AG10803 (cell line): Measurements from ENCODE around the gene EEIG2.
A peak's percentile ranks its signal among the peaks of the same experiment; 100 is the strongest.

Source experiments
- DNase-seq: peaks from one replicate; pipeline ENCODE4 v3.0.0; 2010; ENCODE audit warnings: low read depth
- H3K4me3 ChIP-seq: 2 replicates; pipeline ENCODE4 v1.5.1; 2011; ENCODE audit warnings: mild to moderate bottlenecking, low read length, control low read depth
- TF ChIP-seq, protein P1 (sequence below): conservative IDR thresholded peaks from 2 replicates; pipeline ENCODE4 v1.5.1; 2011; ENCODE audit warnings: mild to moderate bottlenecking, low read length, control low read depth, inconsistent platforms

Gene EEIG2

DNA sequence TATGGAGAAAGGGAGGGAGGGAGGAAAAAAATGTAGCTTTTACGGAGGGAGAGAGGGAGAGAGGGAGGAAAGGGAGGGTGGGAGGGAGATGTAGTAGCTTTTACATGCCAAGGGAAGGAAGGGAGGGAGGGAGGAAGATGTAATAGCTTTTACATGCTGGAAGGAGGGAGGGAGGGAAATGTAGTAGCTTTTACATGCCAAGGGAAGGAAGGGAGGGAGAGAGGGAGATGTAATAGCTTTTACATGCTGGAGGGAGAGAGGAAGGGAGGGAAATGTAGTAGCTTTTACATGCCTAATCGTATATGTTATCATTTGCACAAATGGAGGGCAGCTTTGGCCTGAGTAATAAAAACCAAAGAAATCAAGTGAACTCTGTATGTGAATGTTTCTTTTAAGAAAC, 35.6 kb downstream of the EEIG2 start:
- DNase-seq: peak; percentile 70
- TF ChIP-seq, protein P1, sequence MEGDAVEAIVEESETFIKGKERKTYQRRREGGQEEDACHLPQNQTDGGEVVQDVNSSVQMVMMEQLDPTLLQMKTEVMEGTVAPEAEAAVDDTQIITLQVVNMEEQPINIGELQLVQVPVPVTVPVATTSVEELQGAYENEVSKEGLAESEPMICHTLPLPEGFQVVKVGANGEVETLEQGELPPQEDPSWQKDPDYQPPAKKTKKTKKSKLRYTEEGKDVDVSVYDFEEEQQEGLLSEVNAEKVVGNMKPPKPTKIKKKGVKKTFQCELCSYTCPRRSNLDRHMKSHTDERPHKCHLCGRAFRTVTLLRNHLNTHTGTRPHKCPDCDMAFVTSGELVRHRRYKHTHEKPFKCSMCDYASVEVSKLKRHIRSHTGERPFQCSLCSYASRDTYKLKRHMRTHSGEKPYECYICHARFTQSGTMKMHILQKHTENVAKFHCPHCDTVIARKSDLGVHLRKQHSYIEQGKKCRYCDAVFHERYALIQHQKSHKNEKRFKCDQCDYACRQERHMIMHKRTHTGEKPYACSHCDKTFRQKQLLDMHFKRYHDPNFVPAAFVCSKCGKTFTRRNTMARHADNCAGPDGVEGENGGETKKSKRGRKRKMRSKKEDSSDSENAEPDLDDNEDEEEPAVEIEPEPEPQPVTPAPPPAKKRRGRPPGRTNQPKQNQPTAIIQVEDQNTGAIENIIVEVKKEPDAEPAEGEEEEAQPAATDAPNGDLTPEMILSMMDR: no peak
- no peak overlapping the region for H3K4me3 ChIP-seq

DNA sequence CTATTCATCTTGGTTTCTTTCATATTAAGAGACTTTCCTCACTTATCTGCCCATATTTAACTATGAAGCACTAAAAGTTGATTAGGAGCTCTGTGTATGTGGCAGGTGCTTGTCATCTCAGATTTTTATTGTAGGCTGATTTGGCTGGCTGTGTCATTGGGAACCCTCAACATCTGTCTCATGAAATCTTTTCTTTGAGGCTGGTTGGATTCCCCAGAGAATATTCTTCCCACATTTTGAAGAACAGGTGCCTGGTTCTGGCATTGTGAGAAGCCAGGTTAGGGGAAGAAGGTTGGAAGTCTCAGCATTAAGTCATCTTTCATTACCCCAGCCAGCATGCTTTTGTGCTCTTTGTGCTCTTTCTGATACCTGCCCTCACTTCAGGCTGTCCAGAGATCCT, 37.1 kb downstream of the EEIG2 start:
- H3K4me3 ChIP-seq: no peak overlapping the region
- DNase-seq: no peak
- TF ChIP-seq, protein P1: no peak

- TF ChIP-seq, protein P1: no peak
- no peak for DNase-seq
- H3K4me3 ChIP-seq: no peak overlapping the region
Measured at GRCh38 chr1:108598340-108598739, 38.4 kb downstream of the EEIG2 start.

DNA sequence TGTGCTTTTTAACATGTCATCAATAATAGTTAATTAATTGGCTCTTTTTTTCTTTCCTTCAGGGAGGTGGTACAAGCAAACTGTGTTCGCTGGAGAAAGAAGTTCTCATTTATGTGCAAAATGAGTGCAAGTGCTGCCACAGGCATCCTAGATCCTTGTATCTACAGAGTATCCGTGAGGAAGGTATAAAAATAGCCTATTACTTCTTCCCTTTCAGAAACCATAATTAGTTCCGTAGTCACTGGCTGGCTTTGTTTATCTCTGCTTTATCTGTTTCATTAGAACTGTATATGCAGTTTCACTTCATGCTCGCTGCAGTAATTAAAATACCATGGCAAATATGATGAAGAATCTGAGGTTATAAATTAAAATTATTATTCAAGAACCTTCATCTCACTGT, 40.6 kb downstream of the EEIG2 start:
- no peak overlapping the region for H3K4me3 ChIP-seq
- TF ChIP-seq, protein P1: no peak
- DNase-seq: no peak

- TF ChIP-seq, protein P1: no peak
- peak; percentile 21 for DNase-seq
- H3K4me3 ChIP-seq: no peak overlapping the region
Measured at GRCh38 chr1:108601708-108602410, 42.0 kb downstream of the EEIG2 start.

- TF ChIP-seq, protein P1: no peak
- no peak overlapping the region for H3K4me3 ChIP-seq
- DNase-seq: no peak
Measured at GRCh38 chr1:108605633-108606032, 45.7 kb downstream of the EEIG2 start.

GRCh38 chr1:108606478-108606877, 46.6 kb downstream of the EEIG2 start:
- TF ChIP-seq, protein P1: no peak
- DNase-seq: no peak
- no peak overlapping the region for H3K4me3 ChIP-seq
